ENCODE measurements around the gene C16orf92. TPM values are rescaled to one million over a fixed set of nuclear protein-coding genes. Genes with fewer than 3 reads are reported as not detected.
A peak's percentile ranks its signal among the peaks of the same experiment; 100 is the strongest.

Gene C16orf92
- polyA plus RNA-seq, 1 donor from 2014 or later = not detected

DNA sequence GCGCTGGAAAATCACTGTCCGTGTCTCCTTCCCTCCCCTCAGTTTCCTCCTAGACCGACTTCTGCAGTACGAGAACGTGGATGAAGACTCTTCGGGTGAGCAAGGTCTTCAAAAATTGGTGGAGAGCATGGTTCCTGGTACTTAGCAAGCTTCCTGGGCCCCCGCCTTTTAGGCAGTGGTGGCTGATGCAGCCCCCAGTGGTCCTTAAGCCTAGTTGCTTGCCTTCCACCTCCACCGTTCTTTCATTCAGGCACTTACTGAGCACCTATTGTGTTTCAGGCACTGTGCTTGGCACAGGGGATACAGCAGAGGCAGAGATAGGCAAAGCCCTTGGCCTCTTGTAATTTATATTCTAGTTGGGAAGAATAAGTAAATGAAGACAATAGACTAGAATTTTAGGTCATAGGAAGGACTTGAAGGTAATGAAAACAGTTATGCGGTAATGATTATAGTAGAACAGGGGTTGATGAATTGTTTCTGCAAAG, 26.2 kb upstream of the C16orf92 start:
- Histone ChIP-seq H3K4me3 (ENCODE audit: low read length) (peak overlapping the region; percentile 94), H3K9me2 (ENCODE audit: insufficient read depth, low read length) (no peaks in the 10 kb centered on the region), H4K20me1 (ENCODE audit: insufficient read depth) (no peaks in the 10 kb centered on the region), H3F3A (ENCODE audit: insufficient read depth, low read length, poor library complexity, severe bottlenecking) (no peaks in the 10 kb centered on the region), H3K27me3 (ENCODE audit: insufficient read depth, low read depth, low read length) (no peaks in the 10 kb centered on the region), H3K9ac (ENCODE audit: low read length) (peak overlapping the region; percentile 96), H3K36me3 (ENCODE audit: insufficient read depth, low read length) (no peaks in the 10 kb centered on the region), H3K4me2 (ENCODE audit: low read length) (peak overlapping the region; percentile 80), H3K9me3 (ENCODE audit: low read length) (no peaks in the 10 kb centered on the region), H3K79me2 (replicated peaks; ENCODE audit: insufficient read depth, low read length) (peaks cover 7% of the 10 kb centered on the region), H3K27ac (ENCODE audit: low read length) (no peak overlapping the region), H2AFZ (ENCODE audit: low read depth, low read length) (no peak overlapping the region)
- TF ChIP-seq POLR2AphosphoS5 (IDR thresholded peaks at IDR 0.05) (no peak), EP300 (conservative IDR thresholded peaks at IDR 0.05; ENCODE audit: poor library complexity, severe bottlenecking) (no peak), TAF1 (IDR thresholded peaks at IDR 0.05; ENCODE audit: low read depth) (no peak), EZH2 (IDR thresholded peaks at IDR 0.05; ENCODE audit: borderline replicate concordance, insufficient read depth, low read length, poor library complexity, severe bottlenecking) (no peak), RAD21 (conservative IDR thresholded peaks at IDR 0.05) (no peak), MXI1 (conservative IDR thresholded peaks at IDR 0.05; ENCODE audit: poor library complexity, severe bottlenecking) (no peak), SMC3 (conservative IDR thresholded peaks at IDR 0.05; ENCODE audit: poor library complexity) (no peak)
- TF ChIP-seq, protein P1, sequence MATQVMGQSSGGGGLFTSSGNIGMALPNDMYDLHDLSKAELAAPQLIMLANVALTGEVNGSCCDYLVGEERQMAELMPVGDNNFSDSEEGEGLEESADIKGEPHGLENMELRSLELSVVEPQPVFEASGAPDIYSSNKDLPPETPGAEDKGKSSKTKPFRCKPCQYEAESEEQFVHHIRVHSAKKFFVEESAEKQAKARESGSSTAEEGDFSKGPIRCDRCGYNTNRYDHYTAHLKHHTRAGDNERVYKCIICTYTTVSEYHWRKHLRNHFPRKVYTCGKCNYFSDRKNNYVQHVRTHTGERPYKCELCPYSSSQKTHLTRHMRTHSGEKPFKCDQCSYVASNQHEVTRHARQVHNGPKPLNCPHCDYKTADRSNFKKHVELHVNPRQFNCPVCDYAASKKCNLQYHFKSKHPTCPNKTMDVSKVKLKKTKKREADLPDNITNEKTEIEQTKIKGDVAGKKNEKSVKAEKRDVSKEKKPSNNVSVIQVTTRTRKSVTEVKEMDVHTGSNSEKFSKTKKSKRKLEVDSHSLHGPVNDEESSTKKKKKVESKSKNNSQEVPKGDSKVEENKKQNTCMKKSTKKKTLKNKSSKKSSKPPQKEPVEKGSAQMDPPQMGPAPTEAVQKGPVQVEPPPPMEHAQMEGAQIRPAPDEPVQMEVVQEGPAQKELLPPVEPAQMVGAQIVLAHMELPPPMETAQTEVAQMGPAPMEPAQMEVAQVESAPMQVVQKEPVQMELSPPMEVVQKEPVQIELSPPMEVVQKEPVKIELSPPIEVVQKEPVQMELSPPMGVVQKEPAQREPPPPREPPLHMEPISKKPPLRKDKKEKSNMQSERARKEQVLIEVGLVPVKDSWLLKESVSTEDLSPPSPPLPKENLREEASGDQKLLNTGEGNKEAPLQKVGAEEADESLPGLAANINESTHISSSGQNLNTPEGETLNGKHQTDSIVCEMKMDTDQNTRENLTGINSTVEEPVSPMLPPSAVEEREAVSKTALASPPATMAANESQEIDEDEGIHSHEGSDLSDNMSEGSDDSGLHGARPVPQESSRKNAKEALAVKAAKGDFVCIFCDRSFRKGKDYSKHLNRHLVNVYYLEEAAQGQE (IDR thresholded peaks at IDR 0.05; ENCODE audit: borderline replicate concordance) = no peak
- TF ChIP-seq, protein P2, sequence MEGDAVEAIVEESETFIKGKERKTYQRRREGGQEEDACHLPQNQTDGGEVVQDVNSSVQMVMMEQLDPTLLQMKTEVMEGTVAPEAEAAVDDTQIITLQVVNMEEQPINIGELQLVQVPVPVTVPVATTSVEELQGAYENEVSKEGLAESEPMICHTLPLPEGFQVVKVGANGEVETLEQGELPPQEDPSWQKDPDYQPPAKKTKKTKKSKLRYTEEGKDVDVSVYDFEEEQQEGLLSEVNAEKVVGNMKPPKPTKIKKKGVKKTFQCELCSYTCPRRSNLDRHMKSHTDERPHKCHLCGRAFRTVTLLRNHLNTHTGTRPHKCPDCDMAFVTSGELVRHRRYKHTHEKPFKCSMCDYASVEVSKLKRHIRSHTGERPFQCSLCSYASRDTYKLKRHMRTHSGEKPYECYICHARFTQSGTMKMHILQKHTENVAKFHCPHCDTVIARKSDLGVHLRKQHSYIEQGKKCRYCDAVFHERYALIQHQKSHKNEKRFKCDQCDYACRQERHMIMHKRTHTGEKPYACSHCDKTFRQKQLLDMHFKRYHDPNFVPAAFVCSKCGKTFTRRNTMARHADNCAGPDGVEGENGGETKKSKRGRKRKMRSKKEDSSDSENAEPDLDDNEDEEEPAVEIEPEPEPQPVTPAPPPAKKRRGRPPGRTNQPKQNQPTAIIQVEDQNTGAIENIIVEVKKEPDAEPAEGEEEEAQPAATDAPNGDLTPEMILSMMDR (IDR thresholded peaks at IDR 0.05; ENCODE audit: poor library complexity, severe bottlenecking) = no peak

DNA sequence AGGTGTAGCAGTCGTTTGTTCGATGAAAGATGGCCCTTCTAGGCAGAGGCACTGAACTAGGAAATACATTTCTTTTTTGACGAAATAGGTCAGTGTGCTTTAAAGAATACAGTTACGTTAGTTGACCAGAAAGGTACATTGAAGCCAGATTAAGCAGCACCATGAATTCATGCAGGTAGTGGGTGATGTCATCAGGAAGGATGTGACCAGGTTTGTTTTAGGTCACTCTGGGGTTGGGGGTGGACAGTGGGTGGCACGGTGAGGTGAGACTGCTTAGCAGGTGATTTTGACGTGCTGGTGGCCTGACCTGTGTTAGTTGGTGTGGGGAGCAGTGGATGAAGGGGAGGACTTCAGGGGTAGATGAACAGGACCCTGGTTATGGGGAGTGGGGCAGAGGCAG, 23.4 kb upstream of the C16orf92 start:
- Histone ChIP-seq H3F3A (ENCODE audit: insufficient read depth, low read length, poor library complexity, severe bottlenecking) (no peaks in the 10 kb centered on the region), H3K79me2 (replicated peaks; ENCODE audit: insufficient read depth, low read length) (peaks cover 7% of the 10 kb centered on the region), H3K27ac (ENCODE audit: low read length) (no peak overlapping the region), H3K4me3 (ENCODE audit: low read length) (no peak overlapping the region), H3K9ac (ENCODE audit: low read length) (no peak overlapping the region), H4K20me1 (ENCODE audit: insufficient read depth) (no peaks in the 10 kb centered on the region), H2AFZ (ENCODE audit: low read depth, low read length) (no peak overlapping the region), H3K4me2 (ENCODE audit: low read length) (no peak overlapping the region), H3K9me2 (ENCODE audit: insufficient read depth, low read length) (no peaks in the 10 kb centered on the region), H3K9me3 (ENCODE audit: low read length) (no peaks in the 10 kb centered on the region), H3K27me3 (ENCODE audit: insufficient read depth, low read depth, low read length) (no peaks in the 10 kb centered on the region), H3K36me3 (ENCODE audit: insufficient read depth, low read length) (no peaks in the 10 kb centered on the region)
- TF ChIP-seq, protein P2 (IDR thresholded peaks at IDR 0.05; ENCODE audit: poor library complexity, severe bottlenecking) = no peak
